ENCODE measurements around the gene ABI1. TPM values are rescaled to one million over a fixed set of nuclear protein-coding genes. Genes with fewer than 3 reads are reported as not detected.

Gene ABI1
- total and polyA plus RNA-seq, 2 of the 4 experiments (the other 2 are of a cell fraction), result 49.6 to 71.3 TPM

- Histone ChIP-seq H4K20me1 (ENCODE audit: insufficient read depth, low read length) (no peaks in the 10 kb centered on the region), H4K91ac (ENCODE audit: insufficient read depth, low read depth, low read length) (no peak overlapping the region), H2BK15ac (ENCODE audit: low read depth, low read length) (no peak overlapping the region), H3K23ac (ENCODE audit: low read depth, low read length) (no peak overlapping the region), H3K27me3 (ENCODE audit: control insufficient read depth, insufficient read depth, low read length) (no peaks in the 10 kb centered on the region), H3K14ac (replicated peaks; ENCODE audit: low read depth, low read length) (no peak overlapping the region), H3K18ac (ENCODE audit: low read depth, low read length) (no peak overlapping the region), H2AK9ac (replicated peaks; ENCODE audit: low read depth, low read length, poor library complexity) (no peak overlapping the region), H2BK120ac (ENCODE audit: low read depth, low read length) (no peak overlapping the region), H3K9me3 (ENCODE audit: control insufficient read depth, insufficient read depth, low read length) (no peaks in the 10 kb centered on the region), H3K9me1 (ENCODE audit: insufficient read depth, low read length) (no peaks in the 10 kb centered on the region; the same call in 1 of the 2 replicates), H2AFZ (replicated peaks; ENCODE audit: low read length, poor library complexity) (no peak overlapping the region), H3K79me1 (ENCODE audit: low read depth in 1 of 2, low read length in 2 of 2) (peaks cover 0 to 3% of the 10 kb centered on the region in 2 experiments; a peak in 2 of 4 replicates), H3K27ac (ENCODE audit: insufficient read depth, low read length) (no peak overlapping the region), H4K5ac (ENCODE audit: low read depth, low read length) (no peak overlapping the region), H3K4ac (ENCODE audit: low read depth, low read length) (no peak overlapping the region), H3K4me3 (ENCODE audit: insufficient read depth, low read depth, low read length) (no peak overlapping the region), H3K56ac (ENCODE audit: extremely low read depth, insufficient read depth, low read length) (no peak overlapping the region), H3K4me1 (ENCODE audit: control insufficient read depth, insufficient read depth, low read length) (no peaks in the 10 kb centered on the region), H2AK5ac (ENCODE audit: low read depth, low read length) (no peak overlapping the region), H2BK5ac (ENCODE audit: low read depth, low read length, poor library complexity, severe bottlenecking) (no peak overlapping the region), H3K36me3 (ENCODE audit: control insufficient read depth, insufficient read depth, low read length) (peaks cover 15% of the 10 kb centered on the region), H3K9ac (ENCODE audit: low read depth, low read length) (no peak overlapping the region), H3K4me2 (ENCODE audit: low read depth, low read length) (no peak overlapping the region), H4K8ac (ENCODE audit: low read depth in 2 of 2, low read length in 2 of 2) (no peak overlapping the region), H2BK20ac (ENCODE audit: low read depth, low read length) (no peak overlapping the region)
- CTCF ChIA-PET, result no interaction called here
- intact Hi-C loops (cut with micrococcal nuclease) (no loop called here), in situ Hi-C loops (cut with MboI; ENCODE audit: low sequenced_read_pairs) (no loop called here), dilution Hi-C loops (cut with HindIII; ENCODE audit: low sequenced_read_pairs, unreplicated experiment) (no loop called here)
- TF ChIP-seq RCOR1 (IDR thresholded peaks at IDR 0.05; ENCODE audit: insufficient replicate concordance, low read length) (no peak), RFX5 (IDR thresholded peaks at IDR 0.05; ENCODE audit: low read depth, low read length) (no peak), CEBPB (IDR thresholded peaks at IDR 0.05; ENCODE audit: low read depth, low read length) (no peak), MAZ (IDR thresholded peaks at IDR 0.05; ENCODE audit: borderline replicate concordance, low read depth, low read length) (no peak), BHLHE40 (IDR thresholded peaks at IDR 0.05; ENCODE audit: low read depth, low read length) (no peak), USF2 (IDR thresholded peaks at IDR 0.05; ENCODE audit: low read depth, low read length) (no peak)
- POLR2A ChIA-PET (ENCODE audit: unreplicated experiment), result no interaction called here
- BruUV-seq (replicated peaks), result no TSS peak
- ATAC-seq (ENCODE audit: low read depth) (no peak), DNase-seq (no peak)
- no CpG with 5 or more reads among the region's 4 CpGs for WGBS, 2 experiments (ENCODE audit: extremely low coverage in 2 of 2, insufficient read length in 1 of 2)
Observed at GRCh38 chr10:26741368-26741767, 119.4 kb downstream of the ABI1 start.
